Progenitor cell of endocrine pancreas (in vitro differentiated cells): ENCODE data around the gene MSI2. TPM values are rescaled to one million over a fixed set of nuclear protein-coding genes. Genes with fewer than 3 reads are reported as not detected.

ENCODE experiments used
- DNase-seq: peaks from one replicate; pipeline ENCODE4 v3.0.0; 2021; ENCODE audit warnings: low spot score; ENCODE audit not compliant: unreplicated experiment
- H3K27ac Mint-ChIP-seq: 2 replicates; pipeline ENCODE4 v1.8.0; 2021; ENCODE audit warnings: mild to moderate bottlenecking, moderate library complexity, mixed read lengths
- H3K27me3 Mint-ChIP-seq: 2 replicates; pipeline ENCODE4 v1.8.0; 2021; ENCODE audit warnings: mixed read lengths
- H3K36me3 Mint-ChIP-seq: 2 replicates; pipeline ENCODE4 v1.8.0; 2022; ENCODE audit warnings: mixed read lengths; ENCODE audit not compliant: insufficient read depth
- H3K4me1 Mint-ChIP-seq: 2 replicates; pipeline ENCODE4 v1.8.0; 2021; ENCODE audit warnings: low read depth, mixed read lengths
- H3K4me3 Mint-ChIP-seq: 2 replicates; pipeline ENCODE4 v1.8.0; 2021; ENCODE audit warnings: low read depth, mild to moderate bottlenecking, moderate library complexity, mixed read lengths
- H3K9me3 Mint-ChIP-seq: 2 replicates; pipeline ENCODE4 v1.8.0; 2021; ENCODE audit warnings: low read depth, mixed read lengths
- CTCF ChIP-seq: fragments of 200-600 bp; sonication (generic); IDR thresholded peaks from one replicate; pipeline ENCODE4 v1.5.0; 2021; ENCODE audit warnings: antibody characterized with exemption, mild to moderate bottlenecking; ENCODE audit not compliant: unreplicated experiment
- total RNA-seq: library from RNA; stranded (reverse); gene quantifications from 2 replicates; pipeline ENCODE4 v1.2.1, GENCODE V29; 2021

MSI2 gene
- total RNA-seq, 1 donor from 2014 or later: 164 TPM

- peaks cover 4% of the 10 kb centered on the region for H3K36me3 Mint-ChIP-seq
- H3K9me3 Mint-ChIP-seq: no peaks in the 10 kb centered on the region
- peaks cover 33% of the 10 kb centered on the region for H3K4me1 Mint-ChIP-seq
- no peak overlapping the region for H3K4me3 Mint-ChIP-seq
- TF ChIP-seq CTCF: no peak
- H3K27ac Mint-ChIP-seq: peak overlapping the region; percentile 29
- DNase-seq: no peak
- no peaks in the 10 kb centered on the region for H3K27me3 Mint-ChIP-seq
Observed at GRCh38 chr17:57443781-57444180, 187.5 kb downstream of the MSI2 start.

- H3K36me3 Mint-ChIP-seq: peaks cover 4% of the 10 kb centered on the region
- no peaks in the 10 kb centered on the region for H3K27me3 Mint-ChIP-seq
- H3K27ac Mint-ChIP-seq: no peak overlapping the region
- H3K4me3 Mint-ChIP-seq: no peak overlapping the region
- H3K9me3 Mint-ChIP-seq: no peaks in the 10 kb centered on the region
- no peak for DNase-seq
- H3K4me1 Mint-ChIP-seq: peaks cover 23% of the 10 kb centered on the region
- no peak for TF ChIP-seq CTCF
Observed at GRCh38 chr17:57444682-57445450, 188.5 kb downstream of the MSI2 start.

- H3K4me1 Mint-ChIP-seq: peaks cover 14% of the 10 kb centered on the region
- no peaks in the 10 kb centered on the region for H3K9me3 Mint-ChIP-seq
- H3K27ac Mint-ChIP-seq: peak overlapping the region; percentile 29
- TF ChIP-seq CTCF: no peak
- H3K4me3 Mint-ChIP-seq: no peak overlapping the region
- H3K36me3 Mint-ChIP-seq: peaks cover 4% of the 10 kb centered on the region
- H3K27me3 Mint-ChIP-seq: no peaks in the 10 kb centered on the region
- DNase-seq: no peak
Observed at GRCh38 chr17:57445772-57446472, 189.6 kb downstream of the MSI2 start.

- TF ChIP-seq CTCF: no peak
- Mint-ChIP-seq H3K27me3 (no peaks in the 10 kb centered on the region), H3K4me3 (no peak overlapping the region), H3K27ac (no peak overlapping the region), H3K4me1 (peaks cover 9% of the 10 kb centered on the region), H3K9me3 (no peaks in the 10 kb centered on the region), H3K36me3 (peaks cover 4% of the 10 kb centered on the region)
- no peak for DNase-seq
Observed at GRCh38 chr17:57447357-57447989, 191.2 kb downstream of the MSI2 start.

- H3K27ac Mint-ChIP-seq: peak overlapping the region; percentile 26
Observed at GRCh38 chr17:57447990-57448758, 191.9 kb downstream of the MSI2 start.

More at GRCh38 chr17:57447990-57448758, 191.9 kb downstream of the MSI2 start:
- H3K27me3 Mint-ChIP-seq: no peaks in the 10 kb centered on the region
- peaks cover 4% of the 10 kb centered on the region for H3K36me3 Mint-ChIP-seq
- peaks cover 9% of the 10 kb centered on the region for H3K4me1 Mint-ChIP-seq
- no peak for DNase-seq
- H3K9me3 Mint-ChIP-seq: no peaks in the 10 kb centered on the region
- no peak for TF ChIP-seq CTCF
- no peak overlapping the region for H3K4me3 Mint-ChIP-seq
